OCI-LY7 (cell line): ENCODE results near the gene FAM163A. TPM values are rescaled to one million over a fixed set of nuclear protein-coding genes. Genes with fewer than 3 reads are reported as not detected.

Experiments used
- BruUV-seq: library from RNA; stranded (reverse); fragments of 400-500 nt; replicated peaks from 2 replicates; lab custom pipeline; 2021; lab: Mats Ljungman, UMichigan
- CTCF ChIA-PET: fragments of 300-600 bp; sonication (Branson Sonifier 250); formaldehyde crosslinking; loops from one replicate; lab custom pipeline; 2022; ENCODE audit warnings: antibody characterized with exemption; ENCODE audit not compliant: unreplicated experiment; lab: Charles Lee
- POLR2A ChIA-PET: fragments of 300-600 bp; sonication (Branson Sonifier 250); formaldehyde crosslinking; loops from one replicate; lab custom pipeline; 2022; ENCODE audit warnings: antibody characterized with exemption; lab: Charles Lee
- DNase-seq: peaks from one replicate; pipeline ENCODE4 v3.0.0-alpha.2; 2015; ENCODE audit warnings: low spot score
- H2AFZ ChIP-seq: fragments of 200-600 bp; sonication (generic), shearing (Covaris generic); 2 replicates; pipeline ENCODE4 v1.6.1; 2014; ENCODE audit warnings: mild to moderate bottlenecking, antibody characterized with exemption, low read length, moderate library complexity
- H3K27ac ChIP-seq: fragments of 200-600 bp; sonication (generic); 2 replicates; pipeline ENCODE4 v1.5.1; 2014; ENCODE audit warnings: mixed run types, low read depth, mild to moderate bottlenecking, moderate library complexity, low read length, inconsistent platforms; ENCODE audit not compliant: poor library complexity, severe bottlenecking
- H3K36me3 ChIP-seq: fragments of 200-600 bp; sonication (generic); 2 replicates; pipeline ENCODE4 v1.6.1; 2014; ENCODE audit warnings: mild to moderate bottlenecking, antibody characterized with exemption, low read length, moderate library complexity, mixed read lengths; ENCODE audit not compliant: insufficient read depth
- H3K4me1 ChIP-seq: fragments of 200-600 bp; sonication (generic); 2 replicates; pipeline ENCODE4 v1.5.1; 2014; ENCODE audit warnings: mild to moderate bottlenecking, low read length; ENCODE audit not compliant: insufficient read depth, poor library complexity, severe bottlenecking
- H3K4me2 ChIP-seq: fragments of 200-600 bp; sonication (generic); 2 replicates; pipeline ENCODE4 v1.6.1; 2014; ENCODE audit warnings: mild to moderate bottlenecking, low read length
- H3K4me3 ChIP-seq: fragments of 200-600 bp; sonication (generic); 2 replicates; pipeline ENCODE4 v1.5.1; 2014; ENCODE audit warnings: mild to moderate bottlenecking, low read depth, low read length; ENCODE audit not compliant: poor library complexity, severe bottlenecking
- H3K79me2 ChIP-seq: fragments of 200-600 bp; sonication (generic); 2 replicates; pipeline ENCODE4 v1.6.1; 2016; ENCODE audit warnings: low read depth, mild to moderate bottlenecking, low read length, moderate library complexity, mixed read lengths; ENCODE audit not compliant: insufficient read depth
- H3K9me2 ChIP-seq: fragments of 200-600 bp; sonication (generic); 2 replicates; pipeline ENCODE4 v1.6.1; 2016; ENCODE audit warnings: mild to moderate bottlenecking, low read length, mixed read lengths; ENCODE audit not compliant: insufficient read depth
- H3K9me3 ChIP-seq: fragments of 200-600 bp; sonication (generic); 2 replicates; pipeline ENCODE4 v1.6.1; 2014; ENCODE audit warnings: mild to moderate bottlenecking, mixed run types, low read length, mixed read lengths
- H4K20me1 ChIP-seq: fragments of 200-600 bp; sonication (generic); 2 replicates; pipeline ENCODE4 v1.6.1; 2014; ENCODE audit warnings: mild to moderate bottlenecking, antibody characterized with exemption, low read length, moderate library complexity, mixed read lengths; ENCODE audit not compliant: insufficient read depth
- EZH2phosphoT487 ChIP-seq: fragments of 200-600 bp; sonication (generic); IDR thresholded peaks from 2 replicates; pipeline ENCODE4 v1.6.1; 2018; ENCODE audit warnings: low read depth, borderline replicate concordance, mild to moderate bottlenecking, mixed run types, antibody characterized with exemption, low read length, moderate library complexity, mixed read lengths
- intact Hi-C: fragments of 100-400 bp; cut with micrococcal nuclease; formaldehyde crosslinking; loops from one replicate; pipeline ENCODE4 v1.10.0; 2022; ENCODE audit not compliant: unreplicated experiment
- total RNA-seq, 2 experiments: library from RNA; depleted of rRNA in 1 of 2; stranded (reverse); fragments of >200 nt in 1 of 2; shearing (Covaris generic) in 1 of 2; gene quantifications; 2 replicates each; pipeline ENCODE4 v1.2.3, GENCODE V29; 2014 to 2022
- TF ChIP-seq, protein P1 (sequence below): fragments of 200-600 bp; sonication (generic); conservative IDR thresholded peaks from 2 replicates; pipeline ENCODE4 v1.5.1; 2014; ENCODE audit warnings: mild to moderate bottlenecking, antibody characterized with exemption, low read length, moderate library complexity, mixed read lengths

FAM163A gene
- total RNA-seq, 2 experiments from 2014 or later = not detected

DNA sequence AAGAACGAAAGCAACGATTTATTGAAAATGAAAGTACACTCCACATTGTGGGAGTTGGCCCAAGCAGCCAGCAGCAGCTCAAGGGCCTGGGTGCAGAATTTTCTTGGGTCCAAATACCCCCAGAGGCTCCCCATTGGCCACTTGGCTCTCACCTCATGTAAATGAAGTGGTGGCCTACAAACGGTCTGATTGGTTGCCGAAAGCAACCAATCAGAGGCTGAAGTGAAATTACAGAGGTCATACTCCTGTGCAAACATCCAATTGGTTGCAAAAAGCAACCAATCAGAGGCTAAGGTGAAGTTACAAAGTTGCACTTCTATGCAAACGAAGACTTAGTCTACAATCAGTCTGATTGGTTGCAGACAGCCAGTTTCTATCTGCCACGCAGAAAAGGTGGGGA lies 31.9 kb downstream of the FAM163A start:
- Histone ChIP-seq H3K9me2 (no peaks in the 10 kb centered on the region), H3K27ac (no peak overlapping the region), H3K4me1 (no peaks in the 10 kb centered on the region), H3K4me2 (no peak overlapping the region), H3K4me3 (no peak overlapping the region), H4K20me1 (no peaks in the 10 kb centered on the region), H3K79me2 (no peaks in the 10 kb centered on the region), H3K9me3 (no peaks in the 10 kb centered on the region), H3K36me3 (no peaks in the 10 kb centered on the region), H2AFZ (no peak overlapping the region)
- no TSS peak for BruUV-seq
- TF ChIP-seq EZH2phosphoT487 = no peak
- TF ChIP-seq, protein P1, sequence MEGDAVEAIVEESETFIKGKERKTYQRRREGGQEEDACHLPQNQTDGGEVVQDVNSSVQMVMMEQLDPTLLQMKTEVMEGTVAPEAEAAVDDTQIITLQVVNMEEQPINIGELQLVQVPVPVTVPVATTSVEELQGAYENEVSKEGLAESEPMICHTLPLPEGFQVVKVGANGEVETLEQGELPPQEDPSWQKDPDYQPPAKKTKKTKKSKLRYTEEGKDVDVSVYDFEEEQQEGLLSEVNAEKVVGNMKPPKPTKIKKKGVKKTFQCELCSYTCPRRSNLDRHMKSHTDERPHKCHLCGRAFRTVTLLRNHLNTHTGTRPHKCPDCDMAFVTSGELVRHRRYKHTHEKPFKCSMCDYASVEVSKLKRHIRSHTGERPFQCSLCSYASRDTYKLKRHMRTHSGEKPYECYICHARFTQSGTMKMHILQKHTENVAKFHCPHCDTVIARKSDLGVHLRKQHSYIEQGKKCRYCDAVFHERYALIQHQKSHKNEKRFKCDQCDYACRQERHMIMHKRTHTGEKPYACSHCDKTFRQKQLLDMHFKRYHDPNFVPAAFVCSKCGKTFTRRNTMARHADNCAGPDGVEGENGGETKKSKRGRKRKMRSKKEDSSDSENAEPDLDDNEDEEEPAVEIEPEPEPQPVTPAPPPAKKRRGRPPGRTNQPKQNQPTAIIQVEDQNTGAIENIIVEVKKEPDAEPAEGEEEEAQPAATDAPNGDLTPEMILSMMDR = no peak
- CTCF ChIA-PET = no interaction called here
- POLR2A ChIA-PET = no interaction called here
- no peak for DNase-seq
- intact Hi-C loops = no loop called here

DNA sequence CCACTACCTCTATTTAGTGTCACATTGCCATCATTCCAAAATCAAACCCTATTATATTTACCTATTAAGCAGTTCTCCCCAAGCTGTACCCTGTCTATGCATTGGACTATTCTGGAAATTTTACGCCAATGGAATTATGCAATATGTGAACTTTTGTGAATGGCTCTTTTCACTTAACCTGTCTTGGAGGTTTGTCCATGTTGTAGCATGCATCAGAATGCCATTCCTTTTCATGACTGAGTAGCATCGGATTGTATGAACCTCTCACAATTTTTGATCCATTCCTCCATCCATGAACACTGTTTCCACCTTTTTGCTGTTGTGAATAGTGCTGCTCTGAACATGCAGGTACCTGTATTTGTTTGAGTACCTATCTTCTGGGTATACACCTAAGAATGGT lies 33.7 kb downstream of the FAM163A start:
- no peak overlapping the region for H3K27ac ChIP-seq
- no peak overlapping the region for H3K4me2 ChIP-seq
- H3K4me3 ChIP-seq = no peak overlapping the region
- DNase-seq = no peak
- H3K36me3 ChIP-seq = no peaks in the 10 kb centered on the region
- CTCF ChIA-PET = no interaction called here
- POLR2A ChIA-PET = interaction anchor here (0.9 kb wide), 1 partner anchor 142 kb away, joined by 4 read pairs; no protein-coding TSS in a partner anchor
- TF ChIP-seq, protein P1 = no peak
- TF ChIP-seq EZH2phosphoT487 = no peak
- intact Hi-C loops = no loop called here
- no TSS peak for BruUV-seq
- no peaks in the 10 kb centered on the region for H4K20me1 ChIP-seq
- H3K9me3 ChIP-seq = no peaks in the 10 kb centered on the region
- no peaks in the 10 kb centered on the region for H3K79me2 ChIP-seq
- H3K4me1 ChIP-seq = no peaks in the 10 kb centered on the region
- H3K9me2 ChIP-seq = no peaks in the 10 kb centered on the region
- no peak overlapping the region for H2AFZ ChIP-seq

DNA sequence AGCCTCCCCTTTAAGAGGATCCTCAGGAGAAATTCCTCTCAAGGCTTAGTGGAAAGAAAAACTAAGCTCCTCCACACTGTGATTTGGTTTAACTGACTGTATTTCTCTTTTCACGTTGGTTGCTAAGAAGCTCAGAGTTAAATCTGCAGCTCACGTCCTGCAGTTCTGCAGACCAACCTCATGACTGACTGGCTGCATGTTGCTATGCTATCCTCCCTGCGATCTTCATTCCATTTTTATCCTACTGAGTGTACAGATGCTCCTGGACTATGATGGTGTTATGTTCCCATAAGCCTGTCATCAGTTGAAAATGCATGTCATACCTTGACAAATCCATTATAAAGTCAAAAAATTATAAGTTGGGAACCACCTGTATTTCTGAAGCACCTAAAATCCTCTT lies 34.6 kb downstream of the FAM163A start:
- Histone ChIP-seq H3K4me2 (no peak overlapping the region), H3K4me1 (no peaks in the 10 kb centered on the region), H3K9me3 (no peaks in the 10 kb centered on the region), H3K4me3 (no peak overlapping the region), H3K79me2 (no peaks in the 10 kb centered on the region), H3K9me2 (no peaks in the 10 kb centered on the region), H2AFZ (no peak overlapping the region), H4K20me1 (no peaks in the 10 kb centered on the region), H3K36me3 (no peaks in the 10 kb centered on the region), H3K27ac (no peak overlapping the region)
- CTCF ChIA-PET = no interaction called here
- no peak for DNase-seq
- POLR2A ChIA-PET = interaction anchor here (0.6 to 0.9 kb wide), 2 partner anchors 143 to 311 kb away, joined by 3 to 4 read pairs; no protein-coding TSS in a partner anchor
- TF ChIP-seq, protein P1 = no peak
- no peak for TF ChIP-seq EZH2phosphoT487
- intact Hi-C loops = no loop called here
- BruUV-seq = no TSS peak
